ENCODE results near the gene CKAP2.

Gene CKAP2

DNA sequence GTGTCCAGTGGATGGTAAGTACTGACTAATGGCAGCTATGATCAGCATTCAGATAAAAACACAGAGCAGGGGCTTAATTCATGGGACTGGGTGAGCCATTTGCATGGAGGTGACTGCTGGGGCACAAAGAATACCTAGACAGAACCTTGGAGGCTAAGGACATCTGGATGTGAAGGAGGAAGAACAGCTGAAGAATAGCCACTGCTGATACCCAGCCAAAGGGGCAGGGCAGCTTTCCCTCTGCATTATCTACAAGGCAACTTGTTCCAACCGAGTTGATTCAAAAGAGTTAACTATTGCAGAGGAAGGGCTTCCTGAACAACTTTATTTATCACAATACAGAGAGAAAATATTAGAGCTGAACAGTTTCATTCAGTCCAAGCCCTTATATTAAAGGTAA is 36.2 kb upstream of the CKAP2 start:
- H3K9ac ChIP-seq (ENCODE audit: low read length in 2 of 2): no peak overlapping the region
- H3K27me3 ChIP-seq (ENCODE audit: control insufficient read depth in 1 of 2, insufficient read depth in 2 of 2, low read length in 2 of 2): no peaks in the 10 kb centered on the region
- H3K36me3 ChIP-seq (ENCODE audit: control insufficient read depth in 2 of 2, insufficient read depth in 2 of 2, low read length in 2 of 2): peaks cover 27 to 33% of the 10 kb centered on the region in 2 donors
- no peaks in the 10 kb centered on the region for H3K9me3 ChIP-seq (ENCODE audit: control insufficient read depth in 2 of 2, low read length in 2 of 2)
- H3K4me3 ChIP-seq (ENCODE audit: low read length in 2 of 2): no peak overlapping the region
- no peak overlapping the region for H3K27ac ChIP-seq (ENCODE audit: low read length)
- H3K4me1 ChIP-seq (ENCODE audit: control insufficient read depth, insufficient read depth, low read length): no peaks in the 10 kb centered on the region

DNA sequence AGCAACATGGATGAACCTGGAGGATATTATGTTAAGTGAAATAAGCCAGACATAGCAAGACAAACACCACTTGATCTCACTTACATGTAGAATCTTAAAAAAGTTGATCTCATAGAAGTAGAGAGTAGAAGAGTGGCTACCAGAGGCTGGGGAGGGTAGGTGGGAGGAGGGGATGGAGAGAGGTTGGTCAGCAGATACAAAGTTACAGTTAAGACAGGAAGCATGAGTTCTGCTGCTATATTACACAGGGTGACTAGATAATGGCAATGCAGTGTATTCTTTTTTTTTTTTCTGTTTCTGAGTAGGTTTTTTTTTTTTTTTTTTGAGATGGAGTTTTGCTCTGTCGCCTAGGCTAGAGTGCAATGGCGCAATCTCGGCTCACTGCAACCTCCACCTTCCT is 34.1 kb upstream of the CKAP2 start:
- no peaks in the 10 kb centered on the region for H3K27me3 ChIP-seq (ENCODE audit: control insufficient read depth in 1 of 2, insufficient read depth in 2 of 2, low read length in 2 of 2)
- H3K36me3 ChIP-seq (ENCODE audit: control insufficient read depth in 2 of 2, insufficient read depth in 2 of 2, low read length in 2 of 2): peaks cover 21 to 24% of the 10 kb centered on the region in 2 donors
- no peak overlapping the region for H3K27ac ChIP-seq (ENCODE audit: low read length)
- no peaks in the 10 kb centered on the region for H3K4me1 ChIP-seq (ENCODE audit: control insufficient read depth, insufficient read depth, low read length)
- H3K4me3 ChIP-seq (ENCODE audit: low read length in 2 of 2): no peak overlapping the region
- H3K9me3 ChIP-seq (ENCODE audit: control insufficient read depth in 2 of 2, low read length in 2 of 2): no peaks in the 10 kb centered on the region
- H3K9ac ChIP-seq (ENCODE audit: low read length in 2 of 2): no peak overlapping the region

DNA sequence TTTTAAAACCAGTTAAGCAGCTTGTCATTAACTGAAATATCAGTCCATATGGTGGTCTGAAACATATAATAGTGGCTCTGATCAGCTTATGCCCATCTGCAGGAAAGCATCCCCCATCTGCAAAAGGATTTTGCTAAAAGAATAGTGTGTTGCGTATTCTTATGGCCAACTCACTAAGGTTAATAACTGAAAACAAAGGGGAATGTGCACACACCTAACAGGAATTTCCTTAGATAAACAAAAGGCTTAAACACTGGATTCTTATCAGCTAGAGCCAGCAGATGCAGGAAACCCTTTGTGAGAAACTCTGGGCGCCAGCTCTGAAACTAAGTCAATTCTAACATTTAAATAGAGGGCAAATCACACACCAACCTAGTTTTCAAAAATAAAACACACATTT is 27.0 kb upstream of the CKAP2 start:
- H3K27ac ChIP-seq (ENCODE audit: low read length): no peak overlapping the region
- no peaks in the 10 kb centered on the region for H3K9me3 ChIP-seq (ENCODE audit: control insufficient read depth in 2 of 2, low read length in 2 of 2)
- no peak overlapping the region for H3K9ac ChIP-seq (ENCODE audit: low read length in 2 of 2)
- H3K4me3 ChIP-seq (ENCODE audit: low read length in 2 of 2): no peak overlapping the region
- H3K4me1 ChIP-seq (ENCODE audit: control insufficient read depth, insufficient read depth, low read length): no peaks in the 10 kb centered on the region
- H3K36me3 ChIP-seq (ENCODE audit: control insufficient read depth in 2 of 2, insufficient read depth in 2 of 2, low read length in 2 of 2): peaks cover 15 to 32% of the 10 kb centered on the region in 2 donors
- no peaks in the 10 kb centered on the region for H3K27me3 ChIP-seq (ENCODE audit: control insufficient read depth in 1 of 2, insufficient read depth in 2 of 2, low read length in 2 of 2)

DNA sequence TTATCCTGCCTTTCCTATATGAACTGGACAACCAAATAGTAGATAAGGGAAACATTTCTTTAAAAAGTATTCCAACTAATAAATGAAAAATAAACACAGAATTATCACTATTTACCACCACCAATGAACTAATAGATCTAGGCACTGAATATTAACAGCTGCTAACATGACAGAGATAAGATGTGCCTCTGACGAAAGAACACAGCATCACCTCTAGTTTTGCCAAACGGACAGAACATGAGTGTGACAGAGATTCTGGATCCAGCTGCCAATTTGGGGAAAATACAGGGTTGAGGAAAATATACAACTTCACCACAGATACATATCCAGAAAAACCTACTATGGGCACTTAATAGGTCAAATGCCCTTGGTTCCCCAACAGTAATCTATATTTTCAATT is 22.8 kb upstream of the CKAP2 start:
- Histone ChIP-seq H3K27ac (ENCODE audit: low read length) (no peak overlapping the region), H3K4me1 (ENCODE audit: control insufficient read depth, insufficient read depth, low read length) (no peaks in the 10 kb centered on the region), H3K9ac (ENCODE audit: low read length in 2 of 2) (no peak overlapping the region), H3K27me3 (ENCODE audit: control insufficient read depth in 1 of 2, insufficient read depth in 2 of 2, low read length in 2 of 2) (no peaks in the 10 kb centered on the region), H3K36me3 (ENCODE audit: control insufficient read depth in 2 of 2, insufficient read depth in 2 of 2, low read length in 2 of 2) (peaks cover 18 to 28% of the 10 kb centered on the region in 2 donors), H3K9me3 (ENCODE audit: control insufficient read depth in 2 of 2, low read length in 2 of 2) (no peaks in the 10 kb centered on the region), H3K4me3 (ENCODE audit: low read length in 2 of 2) (no peak overlapping the region)

DNA sequence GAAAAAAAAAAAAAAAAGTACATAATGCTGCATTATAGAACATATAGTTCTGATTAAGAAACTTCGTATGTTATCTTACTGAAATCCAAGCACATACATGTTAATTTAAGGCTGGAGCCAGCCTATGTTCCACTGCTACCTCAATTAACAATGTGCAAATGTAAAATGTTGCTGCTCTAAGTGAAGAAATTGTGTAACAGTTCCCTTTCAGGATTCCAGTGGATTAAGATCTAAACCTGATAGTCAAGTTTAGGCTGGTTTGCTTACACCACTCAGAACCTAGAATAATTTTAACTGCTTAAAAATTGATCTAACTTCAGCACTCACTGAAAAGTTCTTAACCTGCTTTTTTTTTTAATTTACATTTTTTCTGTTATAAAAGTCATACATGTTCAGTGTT is 9.0 kb upstream of the CKAP2 start:
- H3K27ac ChIP-seq (ENCODE audit: low read length): no peak overlapping the region
- peaks cover 14% of the 10 kb centered on the region for H3K4me1 ChIP-seq (ENCODE audit: control insufficient read depth, insufficient read depth, low read length)
- no peak overlapping the region for H3K4me3 ChIP-seq (ENCODE audit: low read length in 2 of 2)
- no peaks in the 10 kb centered on the region for H3K9me3 ChIP-seq (ENCODE audit: control insufficient read depth in 2 of 2, low read length in 2 of 2)
- H3K36me3 ChIP-seq (ENCODE audit: control insufficient read depth in 2 of 2, insufficient read depth in 2 of 2, low read length in 2 of 2): peaks cover 0 to 3% of the 10 kb centered on the region in 2 donors
- no peak overlapping the region for H3K9ac ChIP-seq (ENCODE audit: low read length in 2 of 2)
- H3K27me3 ChIP-seq (ENCODE audit: control insufficient read depth in 1 of 2, insufficient read depth in 2 of 2, low read length in 2 of 2): no peaks in the 10 kb centered on the region

DNA sequence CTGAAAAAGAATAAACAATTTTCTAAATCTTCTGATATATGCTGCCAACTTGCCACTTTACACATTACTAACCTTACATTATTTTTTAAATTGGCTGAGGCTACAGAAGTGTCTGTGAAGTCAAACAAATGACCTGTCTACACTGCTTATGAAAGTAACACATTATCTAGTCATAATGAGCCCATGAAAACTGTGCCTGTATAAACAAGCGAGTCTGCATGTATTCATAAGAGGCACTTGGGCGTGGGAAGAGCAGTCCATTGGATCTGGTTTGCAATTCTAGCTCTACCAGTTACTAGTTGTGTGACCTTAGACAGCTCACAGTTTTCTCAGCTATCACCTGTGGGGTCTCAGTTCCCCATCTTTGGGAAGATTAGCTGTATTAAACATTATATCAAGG is 7.9 kb upstream of the CKAP2 start:
- Histone ChIP-seq H3K9ac (ENCODE audit: low read length in 2 of 2) (no peak overlapping the region), H3K36me3 (ENCODE audit: control insufficient read depth in 2 of 2, insufficient read depth in 2 of 2, low read length in 2 of 2) (no peaks in the 10 kb centered on the region), H3K27ac (ENCODE audit: low read length) (no peak overlapping the region), H3K9me3 (ENCODE audit: control insufficient read depth in 2 of 2, low read length in 2 of 2) (no peaks in the 10 kb centered on the region), H3K4me1 (ENCODE audit: control insufficient read depth, insufficient read depth, low read length) (peaks cover 14% of the 10 kb centered on the region), H3K27me3 (ENCODE audit: control insufficient read depth in 1 of 2, insufficient read depth in 2 of 2, low read length in 2 of 2) (no peaks in the 10 kb centered on the region), H3K4me3 (ENCODE audit: low read length in 2 of 2) (no peak overlapping the region)

DNA sequence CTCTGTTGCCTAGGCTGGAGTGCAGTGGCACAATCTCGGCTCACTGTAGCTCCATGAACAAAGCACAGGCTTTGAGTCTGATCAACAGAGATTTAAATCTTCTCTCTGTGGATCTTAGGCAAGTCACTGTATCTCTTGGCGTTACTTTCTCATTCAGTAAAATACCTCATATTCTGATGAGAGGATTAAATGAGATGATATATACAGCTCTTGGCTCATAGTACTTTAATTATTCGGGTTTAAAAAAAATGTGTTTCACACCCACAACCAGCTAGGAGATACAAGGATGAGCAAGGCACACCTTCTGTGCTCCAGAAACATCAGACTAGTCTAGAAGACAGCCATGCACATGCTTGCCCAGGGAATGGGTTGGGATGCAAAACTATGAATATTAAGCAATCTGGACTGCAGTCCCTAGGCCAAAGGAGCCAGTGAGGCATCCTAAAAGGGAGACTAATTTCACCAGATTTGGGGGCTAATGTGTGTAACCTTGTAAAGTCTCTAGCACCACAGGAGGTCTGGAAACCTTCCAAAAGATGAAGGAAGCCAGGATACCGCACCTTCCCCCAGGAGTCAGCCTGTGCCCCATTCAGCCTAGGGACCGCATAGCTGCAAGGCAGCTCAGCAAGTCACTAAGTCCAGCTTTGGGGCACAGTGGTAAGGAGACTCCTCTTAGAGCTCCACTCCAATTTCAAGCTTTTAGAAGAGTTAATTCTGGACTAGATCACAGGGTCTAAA is 7.3 kb upstream of the CKAP2 start:
- H3K4me1 ChIP-seq (ENCODE audit: control insufficient read depth, insufficient read depth, low read length): peaks cover 14% of the 10 kb centered on the region
- H3K27ac ChIP-seq (ENCODE audit: low read length): no peak overlapping the region
- no peak overlapping the region for H3K9ac ChIP-seq (ENCODE audit: low read length in 2 of 2)
- no peak overlapping the region for H3K4me3 ChIP-seq (ENCODE audit: low read length in 2 of 2)
- no peaks in the 10 kb centered on the region for H3K27me3 ChIP-seq (ENCODE audit: control insufficient read depth in 1 of 2, insufficient read depth in 2 of 2, low read length in 2 of 2)
- H3K36me3 ChIP-seq (ENCODE audit: control insufficient read depth in 2 of 2, insufficient read depth in 2 of 2, low read length in 2 of 2): no peaks in the 10 kb centered on the region
- no peaks in the 10 kb centered on the region for H3K9me3 ChIP-seq (ENCODE audit: control insufficient read depth in 2 of 2, low read length in 2 of 2)

DNA sequence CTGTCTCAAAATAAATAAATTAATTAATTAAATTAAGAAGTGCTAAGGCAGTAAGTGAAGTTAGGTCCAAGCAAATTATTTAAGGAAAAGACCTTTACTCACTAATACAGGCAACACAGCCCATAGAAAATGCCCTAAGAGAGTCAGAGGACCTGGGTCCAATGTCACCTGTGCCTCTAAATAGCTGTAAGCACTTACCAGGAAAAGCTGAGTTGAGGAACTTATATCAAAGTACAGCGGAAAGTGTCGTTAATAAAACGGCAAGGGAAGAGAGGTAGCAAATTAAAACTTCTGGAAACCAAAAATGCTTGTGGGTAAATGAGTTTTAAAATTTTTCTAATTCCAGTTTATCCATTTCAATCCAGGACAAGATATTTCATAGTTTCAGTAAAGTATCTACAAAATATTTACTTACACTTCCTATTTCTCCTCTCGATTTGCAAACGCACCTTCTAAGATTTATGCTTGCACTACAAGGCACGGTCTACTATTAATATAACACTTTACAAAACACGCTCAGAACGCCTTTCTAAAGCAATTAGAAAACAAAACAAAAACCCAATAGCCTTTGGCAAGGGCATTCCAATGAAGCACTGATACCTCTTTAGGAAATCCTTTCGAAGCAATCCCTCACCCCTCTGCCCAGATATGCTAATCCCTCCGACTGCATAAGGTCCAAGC is 5.8 kb upstream of the CKAP2 start:
- Histone ChIP-seq H3K9me3 (ENCODE audit: control insufficient read depth in 2 of 2, low read length in 2 of 2) (no peaks in the 10 kb centered on the region), H3K36me3 (ENCODE audit: control insufficient read depth in 2 of 2, insufficient read depth in 2 of 2, low read length in 2 of 2) (no peaks in the 10 kb centered on the region), H3K27ac (ENCODE audit: low read length) (peak overlapping the region; percentile 79), H3K9ac (ENCODE audit: low read length in 2 of 2) (peak overlapping the region; percentile 82 to 87), H3K27me3 (ENCODE audit: control insufficient read depth in 1 of 2, insufficient read depth in 2 of 2, low read length in 2 of 2) (no peaks in the 10 kb centered on the region), H3K4me3 (ENCODE audit: low read length in 2 of 2) (peak overlapping the region; percentile 77 to 88), H3K4me1 (ENCODE audit: control insufficient read depth, insufficient read depth, low read length) (peaks cover 18% of the 10 kb centered on the region)

DNA sequence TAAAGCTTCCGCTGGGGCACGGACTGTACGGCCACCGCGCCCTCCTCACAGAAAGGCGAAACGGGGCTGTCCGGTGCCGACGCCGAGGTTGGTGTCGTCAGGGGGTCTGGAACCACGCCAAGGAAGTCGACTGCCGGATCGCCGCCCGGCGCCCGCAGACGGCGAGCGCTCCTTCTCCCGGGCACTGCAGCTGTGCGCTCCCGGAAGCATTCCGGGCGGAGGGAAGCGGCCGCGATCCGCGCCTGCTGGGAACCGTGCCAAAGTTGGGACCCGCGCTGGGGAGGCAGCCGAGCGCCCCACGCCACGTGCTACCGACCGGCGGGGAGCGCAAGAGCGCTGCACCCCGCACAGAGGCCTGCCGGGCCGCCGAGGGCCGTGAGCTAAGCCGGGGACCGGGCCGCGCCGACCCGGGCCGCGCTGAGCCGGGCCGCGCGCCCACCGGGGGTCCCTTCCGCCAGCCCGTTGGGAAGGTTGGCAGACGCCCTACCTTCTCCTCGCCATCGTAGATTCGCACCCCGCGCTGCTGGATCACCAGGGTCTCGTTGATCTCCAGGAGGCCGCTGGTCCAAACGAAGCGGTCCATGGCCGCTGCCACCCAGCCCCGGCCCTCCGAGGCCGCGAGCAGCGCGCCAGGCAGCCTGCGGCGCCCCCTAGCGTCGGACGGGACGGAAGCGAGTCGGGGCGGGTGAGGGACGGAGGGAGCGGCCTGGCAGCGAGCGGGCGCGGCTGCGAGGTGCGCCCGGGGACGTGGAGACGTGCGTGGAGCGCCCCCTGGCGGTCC is 5.1 kb upstream of the CKAP2 start, which contains the start of gene VPS36:
TSS of gene VPS36 (minus strand) at position 623 of the 781 bp plus-strand sequence. CDS start at position 583, 40 bp downstream.
- no peaks in the 10 kb centered on the region for H3K36me3 ChIP-seq (ENCODE audit: control insufficient read depth in 2 of 2, insufficient read depth in 2 of 2, low read length in 2 of 2)
- H3K27ac ChIP-seq (ENCODE audit: low read length): peak within 1 kb of the TSS; percentile 79
- H3K9me3 ChIP-seq (ENCODE audit: control insufficient read depth in 2 of 2, low read length in 2 of 2): no peaks in the 10 kb centered on the region
- H3K4me3 ChIP-seq (ENCODE audit: low read length in 2 of 2): peak within 1 kb of the TSS; percentile 77 to 88
- no peaks in the 10 kb centered on the region for H3K27me3 ChIP-seq (ENCODE audit: control insufficient read depth in 1 of 2, insufficient read depth in 2 of 2, low read length in 2 of 2)
- peaks cover 18% of the 10 kb centered on the region for H3K4me1 ChIP-seq (ENCODE audit: control insufficient read depth, insufficient read depth, low read length)
- H3K9ac ChIP-seq (ENCODE audit: low read length in 2 of 2): peak within 1 kb of the TSS; percentile 82 to 87

DNA sequence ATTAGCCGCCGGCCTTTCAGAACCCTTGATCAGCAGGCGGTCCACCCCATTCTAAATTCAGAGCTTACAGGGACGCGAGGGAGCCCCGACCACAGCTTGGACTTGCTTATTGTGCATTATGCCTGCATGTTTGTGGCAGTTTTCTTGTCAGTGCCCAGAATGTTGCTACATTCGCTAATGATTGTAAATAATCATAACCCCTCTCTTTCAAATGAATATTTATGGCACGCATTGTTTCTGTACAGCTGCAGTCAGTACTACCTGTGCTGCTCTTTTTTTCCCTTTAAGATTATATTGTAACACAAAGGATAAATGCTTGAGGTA is 4.5 kb upstream of the CKAP2 start:
- H3K4me1 ChIP-seq (ENCODE audit: control insufficient read depth, insufficient read depth, low read length): peaks cover 18% of the 10 kb centered on the region
- no peaks in the 10 kb centered on the region for H3K27me3 ChIP-seq (ENCODE audit: control insufficient read depth in 1 of 2, insufficient read depth in 2 of 2, low read length in 2 of 2)
- H3K9me3 ChIP-seq (ENCODE audit: control insufficient read depth in 2 of 2, low read length in 2 of 2): no peaks in the 10 kb centered on the region
- H3K36me3 ChIP-seq (ENCODE audit: control insufficient read depth in 2 of 2, insufficient read depth in 2 of 2, low read length in 2 of 2): no peaks in the 10 kb centered on the region
- peak overlapping the region; percentile 17 to 88 for H3K4me3 ChIP-seq (ENCODE audit: low read length in 2 of 2)
- no peak overlapping the region for H3K27ac ChIP-seq (ENCODE audit: low read length)
- no peak overlapping the region for H3K9ac ChIP-seq (ENCODE audit: low read length in 2 of 2)
